GM12878 (cell line): Measurements from ENCODE around the gene ARVCF. TPM values are rescaled to one million over a fixed set of nuclear protein-coding genes. Genes with fewer than 3 reads are reported as not detected.

Experiments used
- ATAC-seq: fragments of 200-7000 bp; cut with Tn5 transposase; 3 replicates; pipeline ENCODE4 v1.9.1; 2020; ENCODE audit warnings: mild to moderate bottlenecking, moderate library complexity
- BruUV-seq: library from RNA; stranded (reverse); fragments of 400-500 nt; replicated peaks from 2 replicates; lab custom pipeline; 2021; lab: Mats Ljungman, UMichigan
- CTCF ChIA-PET: fragments of 300-600 bp; sonication (Branson Sonifier 250); formaldehyde crosslinking; extraction: SDS; loops from one replicate; lab custom pipeline; 2021; ENCODE audit warnings: inconsistent platforms; lab: Yijun Ruan, JAX
- POLR2A ChIA-PET: fragments of 350-600 bp; formaldehyde crosslinking; extraction: SDS; loops from one replicate; lab custom pipeline; 2021; ENCODE audit warnings: inconsistent platforms; lab: Charles Lee
- RAD21 ChIA-PET: fragments of 300-600 bp; sonication (Branson Sonifier 250); formaldehyde crosslinking; loops from one replicate; lab custom pipeline; 2023; ENCODE audit warnings: antibody characterized with exemption; ENCODE audit not compliant: unreplicated experiment; lab: Charles Lee
- SMC1A ChIA-PET: fragments of 300-600 bp; sonication (Branson Sonifier 250); formaldehyde crosslinking; loops from one replicate; lab custom pipeline; 2023; ENCODE audit not compliant: unreplicated experiment, uncharacterized antibody; lab: Charles Lee
- DNase-seq: peaks from one replicate; pipeline ENCODE4 v3.0.0-alpha.2; 2011; ENCODE audit warnings: low read depth, low spot score
- FAIRE-seq: peaks from 3 replicates; lab custom pipeline; 2011; peaks lifted over from hg19 to GRCh38; lab: Jason Lieb, UNC
- H2AFZ ChIP-seq: 2 replicates; pipeline ENCODE4 v1.6.0; 2011; ENCODE audit warnings: low read depth, low read length, control low read depth; ENCODE audit not compliant: control insufficient read depth
- H3K27ac ChIP-seq: 2 replicates; pipeline ENCODE4 v1.5.1; 2011; ENCODE audit warnings: control low read depth; ENCODE audit not compliant: control insufficient read depth, insufficient read depth
- H3K27me3 ChIP-seq, 2 experiments: replicated peaks in 1 of 2; 2 replicates each; pipeline versions ENCODE4 v1.6.0 to v1.6.1; 2011; ENCODE audit warnings: low read length in 1 of 2; ENCODE audit not compliant: control insufficient read depth in 2 of 2, insufficient read depth in 2 of 2
- H3K36me3 ChIP-seq, 2 experiments: 2 replicates each; pipeline ENCODE4 v1.5.1; 2011; ENCODE audit warnings: low read length in 1 of 2; ENCODE audit not compliant: control insufficient read depth in 2 of 2, insufficient read depth in 2 of 2
- H3K4me1 ChIP-seq: 2 replicates; pipeline ENCODE4 v1.6.1; 2011; ENCODE audit warnings: mild to moderate bottlenecking, low read length, moderate library complexity, mixed read lengths; ENCODE audit not compliant: control insufficient read depth, insufficient read depth
- H3K4me2 ChIP-seq: 2 replicates; pipeline ENCODE4 v1.6.0; 2011; ENCODE audit warnings: control low read depth; ENCODE audit not compliant: control insufficient read depth, insufficient read depth
- H3K4me3 ChIP-seq: fragments of 200-600 bp; sonication (generic); 2 replicates; pipeline ENCODE4 v1.5.1; 2016
- H3K79me2 ChIP-seq: 2 replicates; pipeline ENCODE4 v1.6.0; 2011; ENCODE audit warnings: low read length; ENCODE audit not compliant: control insufficient read depth, insufficient read depth
- H3K9ac ChIP-seq: 2 replicates; pipeline ENCODE4 v1.8.0; 2011; ENCODE audit warnings: low read length, control low read depth, mixed read lengths; ENCODE audit not compliant: control insufficient read depth, insufficient read depth
- H3K9me3 ChIP-seq: replicated peaks from 3 replicates; pipeline ENCODE4 v1.5.1; 2011; ENCODE audit warnings: mild to moderate bottlenecking, low read length; ENCODE audit not compliant: control insufficient read depth, insufficient read depth
- H4K20me1 ChIP-seq: 2 replicates; pipeline ENCODE4 v1.6.0; 2011; ENCODE audit not compliant: control insufficient read depth, insufficient read depth
- BMI1 ChIP-seq: fragments of 450-650 bp; IDR thresholded peaks from 2 replicates; pipeline ENCODE4 v1.6.1; 2016; ENCODE audit warnings: mild to moderate bottlenecking, moderate library complexity, borderline replicate concordance
- BRCA1 ChIP-seq: IDR thresholded peaks from 2 replicates; pipeline ENCODE4 v1.6.1; 2011; ENCODE audit warnings: low read depth, low read length, improper control_type of control experiment
- ESRRA ChIP-seq: IDR thresholded peaks from 2 replicates; pipeline ENCODE4 v1.6.1; 2012; ENCODE audit warnings: mild to moderate bottlenecking, low read length, improper control_type of control experiment
- SIN3A ChIP-seq: IDR thresholded peaks from 2 replicates; pipeline ENCODE4 v1.6.1; 2012; ENCODE audit warnings: low read depth, low read length, improper control_type of control experiment
- TCF12 ChIP-seq: IDR thresholded peaks from 2 replicates; pipeline ENCODE4 v1.6.1; 2011; ENCODE audit warnings: low read depth, mild to moderate bottlenecking, low read length
- TCF3 ChIP-seq: IDR thresholded peaks from 2 replicates; pipeline ENCODE4 v1.6.1; 2012; ENCODE audit warnings: low read depth, mild to moderate bottlenecking, low read length, borderline replicate concordance; ENCODE audit not compliant: insufficient read depth
- ZNF274 ChIP-seq: IDR thresholded peaks from one replicate; pipeline ENCODE4 v1.8.0; 2011; ENCODE audit not compliant: insufficient read length, insufficient read depth
- WGBS: methylation state at CpG from one replicate; pipeline ENCODE4 v1.1.6; 2016; ENCODE audit warnings: low lambda C conversion rate; ENCODE audit not compliant: insufficient replicate concordance, insufficient coverage; ENCODE audit errors: missing lambda C conversion rate; 5-methylcytosine and 5-hydroxymethylcytosine counted together
- in situ Hi-C: fragments of 300-500 bp; cut with MboI; formaldehyde crosslinking; loops from 9 replicates; pipeline ENCODE4 v1.14.3; 2018; ENCODE audit warnings: mixed read lengths
- intact Hi-C: fragments of 100-400 bp; cut with micrococcal nuclease; formaldehyde crosslinking; loops from one replicate; pipeline ENCODE4 v1.14.2; 2022; ENCODE audit not compliant: unreplicated experiment
- polyA plus RNA-seq, 11 experiments: library from polyadenylated mRNA; depleted of rRNA in 4 of 11; unstranded in 6 of 11; stranded (reverse) in 5 of 11; fragments of >200 nt; fragmentation: Nextera tagmentation in 4 of 11; fragmentation: Illumina TruSeq in 1 of 11; extraction: Ambion mirVana in 4 of 11; extraction: Trizol in 1 of 11; gene quantifications; 1 replicate in 1 of 11; 2 replicates in 10 of 11; pipeline versions ENCODE4 v1.2.1 to v1.2.3, GENCODE V29; 2011 to 2016; ENCODE audit warnings: inconsistent platforms in 2 of 11, missing spikeins in 2 of 11, low read depth in 1 of 11
- total RNA-seq, 4 experiments: library from RNA; depleted of rRNA in 3 of 4; stranded (reverse); fragments of >200 nt in 3 of 4; fragmentation: Illumina TruSeq in 1 of 4; extraction: Trizol in 1 of 4; gene quantifications; 2 replicates each; pipeline versions ENCODE4 v1.2.1 to v1.2.3, GENCODE V29; 2013 to 2021
- TF ChIP-seq, protein P1 (sequence below): fragments of 450-650 bp; formaldehyde crosslinking; IDR thresholded peaks from 2 replicates; pipeline ENCODE4 v1.5.0; 2022; ENCODE audit warnings: mild to moderate bottlenecking, missing genetic modification characterization
- TF ChIP-seq, protein P2 (sequence below): IDR thresholded peaks from 2 replicates; pipeline ENCODE4 v1.6.1; 2011; ENCODE audit warnings: borderline replicate concordance, low read depth, mild to moderate bottlenecking, moderate library complexity, low read length; ENCODE audit not compliant: insufficient read depth, poor library complexity, severe bottlenecking
- TF ChIP-seq, protein P3 (sequence below): fragments of 450-650 bp; IDR thresholded peaks from 2 replicates; pipeline ENCODE4 v1.6.1; 2017; ENCODE audit warnings: low read depth, mild to moderate bottlenecking, moderate library complexity
- TF ChIP-seq, protein P4 (sequence below): fragments of 450-650 bp; IDR thresholded peaks from 2 replicates; pipeline ENCODE4 v1.6.1; 2016; ENCODE audit warnings: mild to moderate bottlenecking

ARVCF gene
- total and polyA plus RNA-seq, 10 of the 15 experiments (the other 5 are each of a cell fraction or from before 2014, with no cell fraction given), result 0.13 to 1.9 (median 1.0) TPM; not detected in 2

DNA sequence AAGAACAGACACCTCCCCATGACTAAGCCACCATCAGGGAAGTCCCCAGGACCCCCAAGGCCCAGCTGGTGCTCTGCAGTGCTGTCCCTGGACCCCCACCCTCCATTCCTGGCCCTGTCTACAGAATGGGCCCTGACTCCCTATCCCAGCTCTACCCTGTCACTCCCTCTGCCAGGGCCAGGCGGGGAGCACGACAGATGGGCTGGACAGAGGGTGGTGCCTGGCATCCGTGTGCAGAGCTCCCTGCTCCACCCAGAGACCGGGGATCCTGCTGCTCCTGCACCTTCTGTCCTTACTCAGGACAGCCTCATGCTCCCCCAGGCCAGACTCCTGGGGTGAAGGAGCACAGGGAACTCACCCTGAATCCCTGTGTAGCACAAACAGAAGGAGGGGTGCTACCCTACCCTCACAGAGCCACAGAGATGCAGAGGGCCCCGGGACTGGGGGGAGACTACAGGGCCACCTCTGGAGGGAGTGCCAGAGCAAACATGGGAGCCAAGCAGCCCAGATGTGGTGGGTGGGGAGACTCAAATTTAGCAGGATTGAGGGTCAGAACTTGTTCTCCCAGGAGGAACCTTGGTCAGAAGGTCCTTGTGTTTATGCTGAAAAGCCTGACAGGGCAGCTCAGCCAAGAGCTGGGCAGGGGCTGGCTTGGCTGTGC, 2.0 kb downstream of the ARVCF start:
- Histone ChIP-seq H3K27ac (no peak overlapping the region), H4K20me1 (no peaks in the 10 kb centered on the region), H3K9ac (no peak overlapping the region), H3K4me3 (no peak overlapping the region), H3K4me1 (no peaks in the 10 kb centered on the region; the same call in 1 of the 2 replicates), H3K4me2 (no peak overlapping the region), H2AFZ (no peak overlapping the region), H3K36me3 (no peaks in the 10 kb centered on the region), H3K9me3 (no peaks in the 10 kb centered on the region), H3K27me3 (peaks cover 8 to 12% of the 10 kb centered on the region in 2 experiments; a peak in 3 of 4 replicates), H3K79me2 (no peaks in the 10 kb centered on the region)
- ChIA-PET RAD21 (no interaction called here), POLR2A (interaction anchor here (0.6 to 1.3 kb wide), 2 partner anchors 56 to 103 kb away, joined by 4 read pairs; partner anchors contain the start of gene TRMT2A), CTCF (interaction anchor here (1.2 to 1.4 kb wide), 3 partner anchors 43 to 61 kb away, joined by 3 to 5 read pairs (median 3); no protein-coding TSS in a partner anchor), SMC1A (interaction anchor here (0.6 kb wide), 1 partner anchor 44 kb away, joined by 3 read pairs; no protein-coding TSS in a partner anchor)
- WGBS, result 52% methylated on average over 5 of the region's 5 CpGs
- intact Hi-C loops (loop anchor here (5.0 kb wide), 1 partner anchor 42 kb away; no protein-coding TSS in a partner anchor), in situ Hi-C loops (no loop called here)
- no peak for DNase-seq
- BruUV-seq, result no TSS peak
- no peak for FAIRE-seq
- no peak for ATAC-seq
- TF ChIP-seq BMI1 (no peak), BRCA1 (no peak), TCF3 (no peak), SIN3A (no peak), TCF12 (no peak), ESRRA (no peak), ZNF274 (no peak)
- TF ChIP-seq, protein P1, sequence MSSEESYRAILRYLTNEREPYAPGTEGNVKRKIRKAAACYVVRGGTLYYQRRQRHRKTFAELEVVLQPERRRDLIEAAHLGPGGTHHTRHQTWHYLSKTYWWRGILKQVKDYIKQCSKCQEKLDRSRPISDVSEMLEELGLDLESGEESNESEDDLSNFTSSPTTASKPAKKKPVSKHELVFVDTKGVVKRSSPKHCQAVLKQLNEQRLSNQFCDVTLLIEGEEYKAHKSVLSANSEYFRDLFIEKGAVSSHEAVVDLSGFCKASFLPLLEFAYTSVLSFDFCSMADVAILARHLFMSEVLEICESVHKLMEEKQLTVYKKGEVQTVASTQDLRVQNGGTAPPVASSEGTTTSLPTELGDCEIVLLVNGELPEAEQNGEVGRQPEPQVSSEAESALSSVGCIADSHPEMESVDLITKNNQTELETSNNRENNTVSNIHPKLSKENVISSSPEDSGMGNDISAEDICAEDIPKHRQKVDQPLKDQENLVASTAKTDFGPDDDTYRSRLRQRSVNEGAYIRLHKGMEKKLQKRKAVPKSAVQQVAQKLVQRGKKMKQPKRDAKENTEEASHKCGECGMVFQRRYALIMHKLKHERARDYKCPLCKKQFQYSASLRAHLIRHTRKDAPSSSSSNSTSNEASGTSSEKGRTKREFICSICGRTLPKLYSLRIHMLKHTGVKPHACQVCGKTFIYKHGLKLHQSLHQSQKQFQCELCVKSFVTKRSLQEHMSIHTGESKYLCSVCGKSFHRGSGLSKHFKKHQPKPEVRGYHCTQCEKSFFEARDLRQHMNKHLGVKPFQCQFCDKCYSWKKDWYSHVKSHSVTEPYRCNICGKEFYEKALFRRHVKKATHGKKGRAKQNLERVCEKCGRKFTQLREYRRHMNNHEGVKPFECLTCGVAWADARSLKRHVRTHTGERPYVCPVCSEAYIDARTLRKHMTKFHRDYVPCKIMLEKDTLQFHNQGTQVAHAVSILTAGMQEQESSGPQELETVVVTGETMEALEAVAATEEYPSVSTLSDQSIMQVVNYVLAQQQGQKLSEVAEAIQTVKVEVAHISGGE (CRISPR knock-in tag), result no peak
- TF ChIP-seq, protein P2, sequence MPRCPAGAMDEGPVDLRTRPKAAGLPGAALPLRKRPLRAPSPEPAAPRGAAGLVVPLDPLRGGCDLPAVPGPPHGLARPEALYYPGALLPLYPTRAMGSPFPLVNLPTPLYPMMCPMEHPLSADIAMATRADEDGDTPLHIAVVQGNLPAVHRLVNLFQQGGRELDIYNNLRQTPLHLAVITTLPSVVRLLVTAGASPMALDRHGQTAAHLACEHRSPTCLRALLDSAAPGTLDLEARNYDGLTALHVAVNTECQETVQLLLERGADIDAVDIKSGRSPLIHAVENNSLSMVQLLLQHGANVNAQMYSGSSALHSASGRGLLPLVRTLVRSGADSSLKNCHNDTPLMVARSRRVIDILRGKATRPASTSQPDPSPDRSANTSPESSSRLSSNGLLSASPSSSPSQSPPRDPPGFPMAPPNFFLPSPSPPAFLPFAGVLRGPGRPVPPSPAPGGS, result no peak
- TF ChIP-seq, protein P3, sequence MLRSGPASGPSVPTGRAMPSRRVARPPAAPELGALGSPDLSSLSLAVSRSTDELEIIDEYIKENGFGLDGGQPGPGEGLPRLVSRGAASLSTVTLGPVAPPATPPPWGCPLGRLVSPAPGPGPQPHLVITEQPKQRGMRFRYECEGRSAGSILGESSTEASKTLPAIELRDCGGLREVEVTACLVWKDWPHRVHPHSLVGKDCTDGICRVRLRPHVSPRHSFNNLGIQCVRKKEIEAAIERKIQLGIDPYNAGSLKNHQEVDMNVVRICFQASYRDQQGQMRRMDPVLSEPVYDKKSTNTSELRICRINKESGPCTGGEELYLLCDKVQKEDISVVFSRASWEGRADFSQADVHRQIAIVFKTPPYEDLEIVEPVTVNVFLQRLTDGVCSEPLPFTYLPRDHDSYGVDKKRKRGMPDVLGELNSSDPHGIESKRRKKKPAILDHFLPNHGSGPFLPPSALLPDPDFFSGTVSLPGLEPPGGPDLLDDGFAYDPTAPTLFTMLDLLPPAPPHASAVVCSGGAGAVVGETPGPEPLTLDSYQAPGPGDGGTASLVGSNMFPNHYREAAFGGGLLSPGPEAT, result no peak
- TF ChIP-seq, protein P4, sequence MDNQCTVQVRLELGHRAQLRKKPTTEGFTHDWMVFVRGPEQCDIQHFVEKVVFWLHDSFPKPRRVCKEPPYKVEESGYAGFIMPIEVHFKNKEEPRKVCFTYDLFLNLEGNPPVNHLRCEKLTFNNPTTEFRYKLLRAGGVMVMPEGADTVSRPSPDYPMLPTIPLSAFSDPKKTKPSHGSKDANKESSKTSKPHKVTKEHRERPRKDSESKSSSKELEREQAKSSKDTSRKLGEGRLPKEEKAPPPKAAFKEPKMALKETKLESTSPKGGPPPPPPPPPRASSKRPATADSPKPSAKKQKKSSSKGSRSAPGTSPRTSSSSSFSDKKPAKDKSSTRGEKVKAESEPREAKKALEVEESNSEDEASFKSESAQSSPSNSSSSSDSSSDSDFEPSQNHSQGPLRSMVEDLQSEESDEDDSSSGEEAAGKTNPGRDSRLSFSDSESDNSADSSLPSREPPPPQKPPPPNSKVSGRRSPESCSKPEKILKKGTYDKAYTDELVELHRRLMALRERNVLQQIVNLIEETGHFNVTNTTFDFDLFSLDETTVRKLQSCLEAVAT, result no peak
